Muscle of leg (tissue), 11 donors: ENCODE results near the gene FOXL1. TPM values are rescaled to one million over a fixed set of nuclear protein-coding genes. Genes with fewer than 3 reads are reported as not detected.

Source experiments
- DNase-seq: peaks from one replicate; pipeline ENCODE4 v3.0.0; 2013
- H3K27ac ChIP-seq: one replicate; pipeline ENCODE4 v1.5.1; 2013; ENCODE audit warnings: mild to moderate bottlenecking, low read length, control low read depth
- H3K27me3 ChIP-seq: one replicate; pipeline ENCODE4 v1.6.1; 2013; ENCODE audit warnings: low read length; ENCODE audit not compliant: control insufficient read depth, insufficient read depth
- H3K36me3 ChIP-seq: one replicate; pipeline ENCODE4 v1.6.1; 2013; ENCODE audit warnings: low read length; ENCODE audit not compliant: control insufficient read depth, insufficient read depth
- H3K4me1 ChIP-seq: one replicate; pipeline ENCODE4 v1.6.1; 2013; ENCODE audit warnings: low read length; ENCODE audit not compliant: control insufficient read depth, insufficient read depth
- H3K4me3 ChIP-seq: one replicate; pipeline ENCODE4 v1.5.1; 2013; ENCODE audit warnings: low read length, control low read depth
- H3K9me3 ChIP-seq: replicated peaks from 2 replicates; pipeline ENCODE4 v1.6.1; 2013; ENCODE audit warnings: low read depth, low read length; ENCODE audit not compliant: control insufficient read depth
- WGBS: methylation state at CpG from one replicate; pipeline ENCODE4 v1.1.5; 2013; ENCODE audit warnings: missing lambda C conversion rate; ENCODE audit not compliant: insufficient coverage; 5-methylcytosine and 5-hydroxymethylcytosine counted together
- polyA plus RNA-seq, 8 donors: library from polyadenylated mRNA; unstranded; fragments of 120-200 nt; gene quantifications; one replicate each; pipeline versions ENCODE4 v1.2.1 to v1.2.3, GENCODE V29; 2013; ENCODE audit warnings: inconsistent platforms in 1 of 8, low replicate concordance in 1 of 8; ENCODE audit not compliant: insufficient read length in 8 of 8, insufficient read depth in 1 of 8
- total RNA-seq: library from RNA; stranded (reverse); fragments of 120-200 nt; gene quantifications from one replicate; pipeline ENCODE4 v1.2.4, GENCODE V29; 2013

The FOXL1 gene
- total and polyA plus RNA-seq, 9 donors: 0.19 to 0.82 (median 0.40) TPM

DNA sequence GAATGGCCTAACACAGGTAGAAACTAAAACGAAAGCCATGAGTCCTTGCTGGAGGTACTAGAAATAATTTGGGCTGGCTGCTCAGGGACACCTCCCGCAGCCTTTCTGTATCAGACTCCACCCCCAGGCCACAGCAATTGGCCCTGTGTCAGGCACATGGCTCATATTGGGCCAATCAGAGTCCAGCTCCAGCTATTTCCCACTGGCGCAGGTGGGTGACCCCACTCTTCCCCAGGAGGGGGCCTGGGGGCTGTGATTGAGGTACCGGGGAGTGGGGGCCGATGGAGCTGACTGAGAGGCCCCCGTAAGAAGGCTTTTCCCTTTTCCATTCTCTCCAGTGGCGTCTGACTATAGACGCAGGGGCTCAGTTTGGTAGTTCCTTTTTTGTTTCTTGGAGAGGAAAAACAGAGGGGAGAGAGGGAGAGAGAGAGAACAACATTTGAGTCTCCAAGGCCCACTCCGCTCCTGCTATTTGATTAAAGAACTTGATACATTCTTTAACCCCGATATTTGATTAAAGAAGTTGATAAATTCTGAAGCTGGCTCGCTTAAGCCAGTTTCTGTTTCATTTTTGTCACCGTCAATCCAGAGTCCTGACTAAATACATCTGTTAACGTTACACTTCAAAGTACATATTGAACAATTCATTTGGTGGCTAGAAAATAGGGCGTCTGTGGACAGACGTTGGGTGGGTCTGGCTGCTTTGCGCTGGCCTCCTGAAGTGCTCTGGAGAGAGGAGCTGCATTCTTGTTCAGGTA is 26.3 kb downstream of the FOXL1 start:
- H3K4me3 ChIP-seq: no peak overlapping the region
- peaks cover 2% of the 10 kb centered on the region for H3K4me1 ChIP-seq
- H3K27me3 ChIP-seq: peaks cover 9% of the 10 kb centered on the region
- 60% methylated on average over 5 of the region's 16 CpGs for WGBS
- no peak overlapping the region for H3K27ac ChIP-seq
- DNase-seq: no peak
- H3K9me3 ChIP-seq: no peaks in the 10 kb centered on the region
- H3K36me3 ChIP-seq: no peaks in the 10 kb centered on the region

- H3K4me3 ChIP-seq: no peak overlapping the region
- peaks cover 7% of the 10 kb centered on the region for H3K4me1 ChIP-seq
- no peak for DNase-seq
- no peak overlapping the region for H3K27ac ChIP-seq
- H3K27me3 ChIP-seq: peaks cover 13% of the 10 kb centered on the region
- H3K36me3 ChIP-seq: no peaks in the 10 kb centered on the region
- no peaks in the 10 kb centered on the region for H3K9me3 ChIP-seq
- WGBS: 100% methylated on average over 2 of the region's 3 CpGs
These were observed 27.6 kb downstream of the FOXL1 start for GRCh38 chr16:86605950-86606349.

- Histone ChIP-seq H3K27me3 (peaks cover 15% of the 10 kb centered on the region), H3K4me1 (peaks cover 14% of the 10 kb centered on the region), H3K27ac (no peak overlapping the region), H3K9me3 (no peaks in the 10 kb centered on the region), H3K4me3 (no peak overlapping the region), H3K36me3 (no peaks in the 10 kb centered on the region)
- WGBS: 20% methylated on average over 1 of the region's 2 CpGs
- DNase-seq: peak; percentile 29
These were observed 30.0 kb downstream of the FOXL1 start for GRCh38 chr16:86608301-86608747.

GRCh38 chr16:86609115-86609514 is 30.8 kb downstream of the FOXL1 start:
- 89% methylated on average over 1 of the region's 6 CpGs for WGBS
- Histone ChIP-seq H3K27me3 (peaks cover 15% of the 10 kb centered on the region), H3K27ac (no peak overlapping the region), H3K9me3 (no peaks in the 10 kb centered on the region), H3K36me3 (no peaks in the 10 kb centered on the region), H3K4me1 (peaks cover 14% of the 10 kb centered on the region), H3K4me3 (no peak overlapping the region)
- no peak for DNase-seq

DNA sequence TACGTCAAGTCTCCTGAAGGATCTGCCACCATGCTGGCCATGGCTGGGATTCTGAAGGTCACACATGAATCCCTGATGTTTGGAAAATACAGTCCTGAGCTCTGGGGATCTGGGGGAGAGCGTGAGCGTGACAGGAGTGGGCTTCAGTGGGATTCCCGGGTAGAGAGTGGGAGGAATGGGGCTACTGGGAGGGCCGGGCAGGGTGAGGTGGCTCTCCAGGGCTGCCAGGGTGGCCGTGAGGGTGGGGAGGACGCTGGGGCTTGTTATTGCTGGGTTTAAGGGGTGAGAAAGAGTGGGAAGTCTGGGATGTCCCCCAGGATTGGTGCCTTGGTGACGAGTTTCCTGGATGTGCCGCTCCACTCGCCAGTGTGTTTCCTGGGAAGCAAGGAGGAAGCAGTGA is 31.3 kb downstream of the FOXL1 start:
- Histone ChIP-seq H3K36me3 (no peaks in the 10 kb centered on the region), H3K9me3 (no peaks in the 10 kb centered on the region), H3K27ac (no peak overlapping the region), H3K4me1 (peaks cover 14% of the 10 kb centered on the region), H3K4me3 (no peak overlapping the region), H3K27me3 (peaks cover 18% of the 10 kb centered on the region)
- 80% methylated on average over 7 of the region's 10 CpGs for WGBS
- no peak for DNase-seq

GRCh38 chr16:86610779-86611524 is 32.6 kb downstream of the FOXL1 start:
- Histone ChIP-seq H3K36me3 (no peaks in the 10 kb centered on the region), H3K27ac (peak overlapping the region; percentile 55)

GRCh38 chr16:86611525-86611855 is 33.1 kb downstream of the FOXL1 start:
- H3K9me3 ChIP-seq: no peaks in the 10 kb centered on the region
- H3K4me1 ChIP-seq: peaks cover 14% of the 10 kb centered on the region
- peak overlapping the region; percentile 55 for H3K27ac ChIP-seq
- 44% methylated on average over 7 of the region's 7 CpGs for WGBS
- peaks cover 21% of the 10 kb centered on the region for H3K27me3 ChIP-seq
- H3K36me3 ChIP-seq: no peaks in the 10 kb centered on the region
- no peak overlapping the region for H3K4me3 ChIP-seq
- DNase-seq: peak; percentile 78

More at GRCh38 chr16:86610779-86611524, 32.6 kb downstream of the FOXL1 start:
- 50% methylated on average over 16 of the region's 18 CpGs for WGBS
- Histone ChIP-seq H3K4me3 (no peak overlapping the region), H3K9me3 (no peaks in the 10 kb centered on the region), H3K4me1 (peaks cover 14% of the 10 kb centered on the region), H3K27me3 (peaks cover 20% of the 10 kb centered on the region)
- peak; percentile 38 for DNase-seq

DNA sequence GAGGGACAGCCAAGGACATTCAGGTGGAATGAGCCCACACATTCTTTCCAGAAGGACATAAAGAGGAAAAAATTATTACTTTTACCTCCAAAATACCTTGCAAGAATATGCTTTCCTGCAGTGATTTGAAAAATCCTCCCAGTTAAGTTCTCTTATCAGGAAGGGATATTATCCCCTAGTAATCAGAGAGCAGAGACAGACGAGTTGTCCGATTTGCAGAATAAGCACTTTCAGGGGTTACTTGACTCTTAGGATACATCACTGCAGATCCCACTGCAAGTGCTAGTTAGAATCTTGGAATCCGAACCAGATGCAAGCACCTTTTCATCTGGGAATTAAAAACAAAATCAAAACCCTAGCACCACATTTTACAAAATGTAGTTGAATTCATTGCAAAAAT is 33.6 kb downstream of the FOXL1 start:
- Histone ChIP-seq H3K4me1 (peaks cover 14% of the 10 kb centered on the region), H3K4me3 (no peak overlapping the region)

DNA sequence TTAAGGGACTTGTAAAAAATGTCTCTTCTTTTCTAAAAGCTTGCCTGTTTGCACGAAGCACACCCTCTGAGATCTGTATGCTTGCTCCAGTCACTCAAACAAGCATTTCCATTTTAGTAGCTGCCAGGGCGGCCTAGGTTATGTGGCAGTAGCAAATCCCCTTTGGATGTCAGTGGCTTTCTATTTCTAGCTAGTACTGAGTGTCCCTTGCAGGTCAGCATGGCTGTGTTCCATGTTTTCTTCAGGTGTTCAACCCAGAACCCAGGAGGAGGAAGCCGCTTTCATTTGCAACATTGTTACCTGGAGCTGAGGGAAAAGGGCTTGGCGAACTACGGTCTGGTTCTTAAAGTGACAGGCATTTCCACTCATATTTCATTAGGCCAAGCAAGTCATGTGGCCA is 36.4 kb downstream of the FOXL1 start:
- no peak overlapping the region for H3K4me3 ChIP-seq
- H3K4me1 ChIP-seq: peaks cover 15% of the 10 kb centered on the region
- WGBS: 63% methylated on average over 2 of the region's 5 CpGs
- no peaks in the 10 kb centered on the region for H3K9me3 ChIP-seq
- no peak overlapping the region for H3K27ac ChIP-seq
- no peaks in the 10 kb centered on the region for H3K36me3 ChIP-seq
- DNase-seq: no peak
- peaks cover 23% of the 10 kb centered on the region for H3K27me3 ChIP-seq

More for the DNA sequence above, 33.6 kb downstream of the FOXL1 start:
- Histone ChIP-seq H3K9me3 (no peaks in the 10 kb centered on the region), H3K36me3 (no peaks in the 10 kb centered on the region), H3K27ac (no peak overlapping the region), H3K27me3 (peaks cover 22% of the 10 kb centered on the region)
- WGBS: no CpG with 5 or more reads among the region's 3 CpGs
- DNase-seq: no peak

DNA sequence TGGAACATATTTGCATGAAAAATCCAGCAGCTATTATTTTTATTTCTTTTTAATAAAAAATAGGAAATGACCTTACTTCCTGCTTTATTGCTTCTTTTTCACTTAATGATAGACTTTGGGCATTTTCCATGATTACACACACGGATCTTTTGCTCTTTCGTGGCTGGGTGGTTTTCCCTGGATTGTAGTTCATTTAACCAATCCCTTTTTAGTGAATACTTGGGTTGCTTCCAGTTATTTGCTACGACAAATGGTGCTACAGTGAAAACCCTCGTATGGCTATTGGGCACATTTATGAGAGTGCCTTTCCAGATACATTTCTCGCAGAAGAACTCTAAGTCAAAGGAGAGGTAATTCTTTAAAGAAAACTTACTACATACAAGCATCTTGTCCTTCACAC is 38.6 kb downstream of the FOXL1 start:
- Histone ChIP-seq H3K9me3 (no peaks in the 10 kb centered on the region), H3K27me3 (peaks cover 17% of the 10 kb centered on the region), H3K36me3 (no peaks in the 10 kb centered on the region), H3K4me1 (peaks cover 3% of the 10 kb centered on the region), H3K27ac (no peak overlapping the region), H3K4me3 (no peak overlapping the region)
- no peak for DNase-seq
- 83% methylated on average over 1 of the region's 5 CpGs for WGBS
